ENCODE results near the gene ABL1. TPM values are rescaled to one million over a fixed set of nuclear protein-coding genes. Genes with fewer than 3 reads are reported as not detected.

Gene ABL1
- total RNA-seq, 1 donor from 2014 or later: 113 TPM

- no peaks in the 10 kb centered on the region for H3K27me3 Mint-ChIP-seq (ENCODE audit: low read depth, unreplicated experiment)
- Histone ChIP-seq H3K9ac (ENCODE audit: low read length) (peak overlapping the region; percentile 5), H3K27ac (ENCODE audit: low read depth, low read length) (no peak overlapping the region), H2AFZ (ENCODE audit: low read depth, low read length) (no peak overlapping the region), H3K36me3 (ENCODE audit: insufficient read depth, low read length) (peaks cover 45% of the 10 kb centered on the region), H3K79me2 (ENCODE audit: insufficient read depth, low read length) (peaks cover 93% of the 10 kb centered on the region), H3K4me1 (ENCODE audit: insufficient read depth, low read length) (peaks cover 26% of the 10 kb centered on the region), H3K27me3 (ENCODE audit: insufficient read depth, low read length) (no peaks in the 10 kb centered on the region), H3K4me3 (ENCODE audit: insufficient read depth, low read depth, low read length) (no peak overlapping the region), H3K4me2 (ENCODE audit: low read length) (no peak overlapping the region), H4K20me1 (ENCODE audit: insufficient read depth, low read length) (peaks cover 91% of the 10 kb centered on the region), H3K9me3 (ENCODE audit: insufficient read depth, low read depth, low read length) (no peaks in the 10 kb centered on the region)
- FAIRE-seq: no peak
- no peak overlapping the region for H3K27ac Mint-ChIP-seq (ENCODE audit: unreplicated experiment)
- peaks cover 20% of the 10 kb centered on the region for H3K36me3 Mint-ChIP-seq (ENCODE audit: low read depth, unreplicated experiment)
- H3K4me1 Mint-ChIP-seq (ENCODE audit: low read depth, unreplicated experiment): peaks cover 28% of the 10 kb centered on the region
- no peak for DNase-seq (ENCODE audit: low read depth)
- H3K4me3 Mint-ChIP-seq (ENCODE audit: unreplicated experiment): no peak overlapping the region
- TF ChIP-seq EZH2 (IDR thresholded peaks at IDR 0.05; ENCODE audit: insufficient read depth, low read length) (no peak), CTCF (IDR thresholded peaks at IDR 0.05; ENCODE audit: insufficient read depth, low read depth, low read length) (no peak)
- no peaks in the 10 kb centered on the region for H3K9me3 Mint-ChIP-seq (ENCODE audit: unreplicated experiment)
Observed at GRCh38 chr9:130867556-130867955, 32.5 kb downstream of the ABL1 start.

GRCh38 chr9:130868230-130868629 is 33.2 kb downstream of the ABL1 start:
- Histone ChIP-seq H3K27ac (ENCODE audit: low read depth, low read length) (no peak overlapping the region), H4K20me1 (ENCODE audit: insufficient read depth, low read length) (peaks cover 98% of the 10 kb centered on the region), H3K27me3 (ENCODE audit: insufficient read depth, low read length) (no peaks in the 10 kb centered on the region), H3K79me2 (ENCODE audit: insufficient read depth, low read length) (peaks cover 93% of the 10 kb centered on the region), H3K9ac (ENCODE audit: low read length) (peak overlapping the region; percentile 1), H3K4me2 (ENCODE audit: low read length) (no peak overlapping the region), H3K36me3 (ENCODE audit: insufficient read depth, low read length) (peaks cover 45% of the 10 kb centered on the region), H3K4me3 (ENCODE audit: insufficient read depth, low read depth, low read length) (no peak overlapping the region), H3K4me1 (ENCODE audit: insufficient read depth, low read length) (peaks cover 23% of the 10 kb centered on the region), H3K9me3 (ENCODE audit: insufficient read depth, low read depth, low read length) (no peaks in the 10 kb centered on the region), H2AFZ (ENCODE audit: low read depth, low read length) (no peak overlapping the region)
- no peak for TF ChIP-seq EZH2 (IDR thresholded peaks at IDR 0.05; ENCODE audit: insufficient read depth, low read length)
- TF ChIP-seq CTCF (IDR thresholded peaks at IDR 0.05; ENCODE audit: insufficient read depth, low read depth, low read length): no peak
- Mint-ChIP-seq H3K27me3 (ENCODE audit: low read depth, unreplicated experiment) (no peaks in the 10 kb centered on the region), H3K4me1 (ENCODE audit: low read depth, unreplicated experiment) (peaks cover 25% of the 10 kb centered on the region), H3K27ac (ENCODE audit: unreplicated experiment) (no peak overlapping the region), H3K36me3 (ENCODE audit: low read depth, unreplicated experiment) (peaks cover 19% of the 10 kb centered on the region), H3K9me3 (ENCODE audit: unreplicated experiment) (no peaks in the 10 kb centered on the region), H3K4me3 (ENCODE audit: unreplicated experiment) (no peak overlapping the region)
- FAIRE-seq (no peak), DNase-seq (ENCODE audit: low read depth) (no peak)

GRCh38 chr9:130869250-130869649 is 34.2 kb downstream of the ABL1 start:
- H3K4me1 ChIP-seq (ENCODE audit: insufficient read depth, low read length): peaks cover 21% of the 10 kb centered on the region
- H3K4me1 Mint-ChIP-seq (ENCODE audit: low read depth, unreplicated experiment): peaks cover 18% of the 10 kb centered on the region
- DNase-seq (ENCODE audit: low read depth) (peak; percentile 25), FAIRE-seq (no peak)
- no peak overlapping the region for H2AFZ ChIP-seq (ENCODE audit: low read depth, low read length)
- H3K79me2 ChIP-seq (ENCODE audit: insufficient read depth, low read length): peaks cover 94% of the 10 kb centered on the region
- H3K4me2 ChIP-seq (ENCODE audit: low read length): no peak overlapping the region
- peaks cover 52% of the 10 kb centered on the region for H3K36me3 ChIP-seq (ENCODE audit: insufficient read depth, low read length)
- H3K27me3 Mint-ChIP-seq (ENCODE audit: low read depth, unreplicated experiment): no peaks in the 10 kb centered on the region
- H3K27me3 ChIP-seq (ENCODE audit: insufficient read depth, low read length): no peaks in the 10 kb centered on the region
- no peaks in the 10 kb centered on the region for H3K9me3 ChIP-seq (ENCODE audit: insufficient read depth, low read depth, low read length)
- no peak overlapping the region for H3K4me3 Mint-ChIP-seq (ENCODE audit: unreplicated experiment)
- H3K27ac Mint-ChIP-seq (ENCODE audit: unreplicated experiment): no peak overlapping the region
- no peaks in the 10 kb centered on the region for H3K9me3 Mint-ChIP-seq (ENCODE audit: unreplicated experiment)
- no peak overlapping the region for H3K27ac ChIP-seq (ENCODE audit: low read depth, low read length)
- H4K20me1 ChIP-seq (ENCODE audit: insufficient read depth, low read length): peaks cover 98% of the 10 kb centered on the region
- H3K4me3 ChIP-seq (ENCODE audit: insufficient read depth, low read depth, low read length): no peak overlapping the region
- no peak overlapping the region for H3K9ac ChIP-seq (ENCODE audit: low read length)
- TF ChIP-seq CTCF (IDR thresholded peaks at IDR 0.05; ENCODE audit: insufficient read depth, low read depth, low read length) (no peak), EZH2 (IDR thresholded peaks at IDR 0.05; ENCODE audit: insufficient read depth, low read length) (no peak)
- H3K36me3 Mint-ChIP-seq (ENCODE audit: low read depth, unreplicated experiment): peaks cover 18% of the 10 kb centered on the region

All from astrocyte (in vitro differentiated cells and primary cell).